ENCODE results near the gene SIRT3. TPM values are rescaled to one million over a fixed set of nuclear protein-coding genes. Genes with fewer than 3 reads are reported as not detected.
"Not testable (repeated sequence)": the region's sequence is repeated elsewhere in the genome, so short reads cannot be mapped to it uniquely, and the experiment has no call there.

The SIRT3 gene
- total RNA-seq, 4 donors from 2014 or later: 12.6 to 18.4 (median 14.2) TPM

DNA sequence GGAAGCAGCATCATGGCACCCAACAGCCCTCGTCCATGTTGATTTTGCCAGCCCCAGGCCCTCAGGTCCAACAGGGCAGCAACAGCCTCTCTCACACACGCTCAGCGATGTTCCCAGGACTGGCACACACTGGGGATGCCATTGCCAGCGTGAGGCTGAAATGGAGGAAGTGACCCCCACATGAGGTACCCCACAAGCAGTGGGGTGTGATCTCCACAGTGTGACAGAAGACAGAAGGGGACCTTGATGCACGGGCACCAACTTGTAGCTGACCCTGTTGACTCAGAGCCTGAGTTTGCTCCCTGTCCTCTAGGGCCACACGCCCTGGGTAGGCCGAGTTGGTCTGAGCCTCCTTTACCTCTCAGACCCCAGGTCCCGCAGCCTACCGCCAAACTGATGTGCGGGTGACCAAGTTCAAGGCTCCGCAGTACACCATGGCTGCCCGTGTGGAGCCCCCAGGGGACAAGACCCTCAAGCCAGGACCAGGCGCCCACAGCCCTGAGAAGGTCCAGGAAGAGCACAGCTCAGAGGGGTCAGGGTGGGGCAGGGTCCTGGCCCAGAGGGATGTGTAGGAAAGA, 37.0 kb downstream of the SIRT3 start:
- WGBS, 2 donors: 80 to 82% methylated on average over 12 to 13 of the region's 13 CpGs
- TF ChIP-seq POLR2A (IDR thresholded peaks at IDR 0.05): no peak
- TF ChIP-seq, protein P1, sequence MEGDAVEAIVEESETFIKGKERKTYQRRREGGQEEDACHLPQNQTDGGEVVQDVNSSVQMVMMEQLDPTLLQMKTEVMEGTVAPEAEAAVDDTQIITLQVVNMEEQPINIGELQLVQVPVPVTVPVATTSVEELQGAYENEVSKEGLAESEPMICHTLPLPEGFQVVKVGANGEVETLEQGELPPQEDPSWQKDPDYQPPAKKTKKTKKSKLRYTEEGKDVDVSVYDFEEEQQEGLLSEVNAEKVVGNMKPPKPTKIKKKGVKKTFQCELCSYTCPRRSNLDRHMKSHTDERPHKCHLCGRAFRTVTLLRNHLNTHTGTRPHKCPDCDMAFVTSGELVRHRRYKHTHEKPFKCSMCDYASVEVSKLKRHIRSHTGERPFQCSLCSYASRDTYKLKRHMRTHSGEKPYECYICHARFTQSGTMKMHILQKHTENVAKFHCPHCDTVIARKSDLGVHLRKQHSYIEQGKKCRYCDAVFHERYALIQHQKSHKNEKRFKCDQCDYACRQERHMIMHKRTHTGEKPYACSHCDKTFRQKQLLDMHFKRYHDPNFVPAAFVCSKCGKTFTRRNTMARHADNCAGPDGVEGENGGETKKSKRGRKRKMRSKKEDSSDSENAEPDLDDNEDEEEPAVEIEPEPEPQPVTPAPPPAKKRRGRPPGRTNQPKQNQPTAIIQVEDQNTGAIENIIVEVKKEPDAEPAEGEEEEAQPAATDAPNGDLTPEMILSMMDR (IDR thresholded peaks at IDR 0.05): no peak
- no peak overlapping the region for H3K4me3 ChIP-seq (ENCODE audit: low read depth, poor library complexity, severe bottlenecking)
- intact Hi-C loops (cut with DNase I; ENCODE audit: low total_unique reads): loop anchor here (5.0 kb wide), 1 partner anchor 173 kb away; no protein-coding TSS in a partner anchor
- peak in 1 of 2 donors; percentile 83 for DNase-seq (ENCODE audit: low spot score in 2 of 2)

DNA sequence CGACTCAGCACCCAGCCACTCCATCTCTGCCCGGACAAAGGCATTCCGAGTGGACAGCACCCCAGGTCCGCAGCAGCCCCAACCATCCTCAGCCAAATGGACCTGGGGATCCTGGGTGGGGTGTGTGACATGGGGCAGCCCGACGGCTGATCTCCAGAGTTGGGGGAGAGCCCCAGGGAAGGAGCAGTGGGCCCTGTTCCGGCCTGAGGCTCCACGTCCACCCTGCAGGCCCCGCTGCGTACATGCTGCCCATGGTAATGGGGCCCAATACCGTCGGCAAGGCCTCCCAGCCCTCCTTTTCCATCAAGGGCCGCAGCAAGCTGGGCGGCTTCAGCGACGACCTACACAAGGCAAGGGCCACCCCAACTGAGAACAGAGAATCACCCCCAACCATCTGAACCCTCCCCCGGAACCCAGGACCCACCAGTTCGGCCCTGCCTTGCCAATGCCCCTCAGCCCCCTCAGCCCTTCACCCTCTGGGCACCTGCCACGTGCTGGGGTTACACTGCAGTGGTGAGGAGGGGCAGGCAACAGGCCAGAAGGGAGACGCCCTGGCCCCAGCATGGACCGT, 37.8 kb downstream of the SIRT3 start:
- intact Hi-C loops (cut with DNase I; ENCODE audit: low total_unique reads): loop anchor here (5.0 kb wide), 1 partner anchor 174 kb away; no protein-coding TSS in a partner anchor
- no peak for TF ChIP-seq POLR2A (IDR thresholded peaks at IDR 0.05)
- TF ChIP-seq, protein P1 (IDR thresholded peaks at IDR 0.05): no peak
- peak; percentile 12 to 80 for DNase-seq (ENCODE audit: low spot score in 2 of 2)
- WGBS, 2 donors: 84 to 91% methylated on average over 21 of the region's 21 CpGs
- no peak overlapping the region for H3K4me3 ChIP-seq (ENCODE audit: low read depth, poor library complexity, severe bottlenecking)

DNA sequence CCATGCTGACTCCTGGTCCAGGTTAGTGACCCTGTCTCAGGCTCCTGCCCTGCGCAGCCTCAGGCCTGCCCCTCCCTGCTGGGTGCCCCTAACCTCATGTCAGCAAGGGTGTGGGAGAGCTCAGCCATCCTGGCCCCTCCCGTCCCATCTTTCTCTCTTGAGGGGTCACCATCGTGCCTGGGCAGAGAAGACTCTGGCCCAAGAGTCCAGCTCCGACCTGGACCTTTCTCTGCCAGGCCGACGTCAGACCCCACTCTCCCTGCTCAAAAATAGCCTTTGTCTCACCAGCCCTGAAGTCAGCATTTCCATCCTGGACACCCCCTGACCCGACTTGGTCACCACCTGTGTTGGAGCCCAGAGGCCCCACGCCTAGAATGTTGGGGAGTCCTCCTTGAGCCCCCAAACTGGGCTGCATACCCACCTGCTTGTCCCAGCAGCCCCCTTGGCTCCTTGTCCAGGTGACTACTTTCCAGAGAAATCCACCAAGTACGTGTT, 38.4 kb downstream of the SIRT3 start:
- peak in 1 of 2 donors; percentile 84 for DNase-seq (ENCODE audit: low spot score in 2 of 2)
- intact Hi-C loops (cut with DNase I; ENCODE audit: low total_unique reads): loop anchor here (5.0 kb wide), 1 partner anchor 175 kb away; no protein-coding TSS in a partner anchor
- TF ChIP-seq, protein P1 (IDR thresholded peaks at IDR 0.05): no peak
- TF ChIP-seq POLR2A (IDR thresholded peaks at IDR 0.05): no peak
- no peak overlapping the region for H3K4me3 ChIP-seq (ENCODE audit: low read depth, poor library complexity, severe bottlenecking)
- 77 to 83% methylated on average over 9 of the region's 9 CpGs for WGBS, 2 donors

DNA sequence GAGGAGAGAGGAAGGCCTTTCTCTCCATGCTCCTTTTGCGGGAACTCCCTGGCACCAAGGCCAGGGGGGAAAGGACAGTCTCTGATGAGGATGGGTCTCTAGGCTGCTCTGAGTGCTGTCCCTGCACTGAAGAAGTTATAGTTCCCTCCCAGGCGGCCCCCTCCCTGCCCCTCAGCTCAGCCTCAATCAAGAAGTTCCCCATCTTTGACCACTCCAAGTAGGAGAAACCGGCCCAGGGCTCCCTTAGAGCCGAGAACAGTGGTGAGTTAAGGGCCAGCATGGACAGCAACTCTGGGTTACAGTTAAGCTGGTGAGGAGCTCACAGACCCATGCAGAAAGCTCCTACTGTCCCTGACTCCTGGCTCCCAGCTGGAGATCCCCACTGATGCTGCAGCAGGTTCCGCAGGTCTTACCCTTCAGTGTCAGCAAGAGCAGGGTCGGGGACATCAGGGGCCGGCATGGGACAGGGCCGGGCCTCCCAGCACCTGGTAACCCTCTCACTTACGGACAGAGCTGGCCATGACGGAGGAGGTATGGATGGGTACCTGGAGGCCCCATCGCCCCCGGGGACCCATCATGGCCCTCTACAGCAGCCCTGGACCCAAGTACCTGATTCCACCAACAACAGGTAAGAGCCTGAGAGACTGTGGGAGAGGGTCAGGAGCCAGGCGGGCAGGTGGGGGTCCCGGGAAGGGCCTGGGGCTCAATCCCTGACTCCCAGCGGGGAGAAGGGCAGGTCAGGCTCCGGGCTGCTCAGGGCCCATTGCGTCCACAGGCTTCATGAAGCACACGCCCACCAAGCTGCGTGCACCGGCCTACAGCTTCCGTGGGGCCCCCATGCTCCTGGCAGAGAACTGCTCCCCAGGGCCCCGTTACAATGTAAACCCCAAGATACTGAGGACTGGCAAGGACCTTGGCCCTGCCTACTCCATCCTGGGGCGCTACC, 39.1 kb downstream of the SIRT3 start:
- TF ChIP-seq POLR2A (IDR thresholded peaks at IDR 0.05): no peak
- TF ChIP-seq, protein P1 (IDR thresholded peaks at IDR 0.05): no peak
- intact Hi-C loops (cut with DNase I; ENCODE audit: low total_unique reads): loop anchor here (5.0 kb wide), 1 partner anchor 175 kb away; no protein-coding TSS in a partner anchor
- WGBS, 2 donors: 79% methylated on average over 15 to 20 of the region's 23 CpGs
- no peak overlapping the region for H3K4me3 ChIP-seq (ENCODE audit: low read depth, poor library complexity, severe bottlenecking)
- DNase-seq (ENCODE audit: low spot score in 2 of 2): peak in 1 of 2 donors; percentile 82

DNA sequence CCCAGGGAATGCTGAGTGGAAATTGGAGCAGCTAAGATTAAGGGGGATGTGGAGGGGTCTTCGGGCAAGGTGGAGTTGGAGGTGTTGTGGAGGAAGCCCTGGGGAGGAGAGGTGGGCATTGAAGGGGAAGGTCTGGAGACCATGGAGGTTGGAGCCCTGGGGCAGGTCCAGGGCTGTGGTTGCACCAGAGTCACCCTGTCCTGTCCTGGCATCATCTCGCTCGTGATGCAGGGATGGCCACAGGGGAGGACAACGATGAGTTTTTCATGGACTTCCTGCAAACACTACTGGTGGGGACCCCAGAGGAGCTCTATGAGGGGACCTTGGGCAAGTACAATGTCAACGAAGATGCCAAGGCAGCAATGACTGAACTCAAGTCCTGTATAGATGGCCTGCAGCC, 42.7 kb downstream of the SIRT3 start:
- peak; percentile 13 to 74 for DNase-seq (ENCODE audit: low spot score in 2 of 2)
- intact Hi-C loops (cut with DNase I; ENCODE audit: low total_unique reads): not testable (repeated sequence)

DNA sequence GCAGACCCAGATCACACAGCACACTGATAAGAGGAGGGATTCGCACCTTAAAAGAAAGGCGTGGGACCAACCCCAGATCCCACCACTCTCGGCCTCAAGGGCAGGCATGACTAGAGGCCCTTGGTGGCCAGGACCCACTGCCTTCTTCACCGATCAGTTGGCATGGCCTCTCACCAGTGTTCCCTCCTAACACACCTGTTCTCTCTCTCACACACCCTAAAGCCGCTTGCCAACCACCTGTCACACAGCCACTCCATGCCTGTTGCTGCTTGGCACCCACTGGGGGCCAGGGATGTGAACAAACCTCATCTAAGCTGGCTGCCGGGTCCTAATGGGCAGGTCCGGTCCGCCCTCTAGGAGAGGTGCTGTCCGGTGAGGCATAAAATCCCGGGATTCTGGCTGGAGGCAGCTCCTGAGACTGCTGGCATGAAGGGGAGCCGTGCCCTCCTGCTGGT, 43.4 kb downstream of the SIRT3 start, which contains the start of gene SCGB1C1:
SCGB1C1 (plus strand) TSS at position 405 of the 455 bp plus-strand sequence; CDS start at position 427, 22 bp downstream.
- intact Hi-C loops (cut with DNase I; ENCODE audit: low total_unique reads); DNase-seq (ENCODE audit: low spot score in 2 of 2); H3K4me3 ChIP-seq (ENCODE audit: low read depth, poor library complexity, severe bottlenecking): not testable (repeated sequence)
- WGBS, 2 donors: no CpG with 5 or more reads among the region's 11 CpGs

More for the DNA sequence above, 42.7 kb downstream of the SIRT3 start:
- WGBS, 2 donors: 67 to 71% methylated on average over 4 to 5 of the region's 5 CpGs
- H3K4me3 ChIP-seq (ENCODE audit: low read depth, poor library complexity, severe bottlenecking): not testable (repeated sequence)

DNA sequence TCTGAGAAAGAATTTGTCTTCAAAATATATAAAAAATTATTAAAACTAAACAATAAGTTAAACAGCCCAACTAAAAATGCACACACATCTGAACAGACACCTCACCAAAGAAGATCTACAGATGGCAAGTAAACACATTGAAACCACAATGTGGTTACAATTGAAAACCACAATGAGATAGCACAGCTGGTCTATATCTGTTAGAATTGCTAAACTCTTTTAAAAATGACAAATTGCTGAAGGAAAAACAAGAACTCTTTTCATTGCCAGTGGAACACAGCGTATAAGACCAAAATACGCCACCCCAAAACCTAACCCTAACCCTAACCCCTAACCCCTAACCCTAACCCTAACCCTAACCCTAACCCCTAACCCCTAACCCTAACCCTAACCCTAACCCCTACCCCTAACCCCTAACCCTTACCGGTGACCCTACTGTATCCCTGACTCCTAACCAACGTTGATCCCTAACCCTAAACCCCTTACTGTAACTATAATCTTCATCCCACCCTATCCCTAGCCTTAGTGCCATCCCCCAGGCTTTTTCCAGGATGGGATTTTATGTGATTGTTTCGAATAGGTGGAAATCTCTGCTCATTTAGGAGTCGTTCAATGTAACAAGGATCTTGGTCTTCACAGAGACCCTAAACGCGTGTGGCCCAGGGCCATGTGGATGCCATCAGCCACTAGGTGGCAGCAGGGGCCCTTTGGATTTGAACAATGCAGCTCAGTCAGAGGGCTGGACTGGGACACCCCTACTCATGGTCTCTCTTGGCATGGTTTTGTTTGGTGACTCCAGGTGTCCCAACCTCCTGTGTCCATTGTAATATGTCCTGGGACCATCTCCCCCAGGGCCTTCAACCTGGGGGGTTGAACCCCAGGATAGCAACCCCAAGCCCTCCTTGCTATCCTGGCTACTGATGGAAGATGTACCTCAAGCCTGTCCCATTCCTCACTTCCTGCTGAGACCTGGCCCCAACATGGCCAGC, 44.4 kb downstream of the SIRT3 start:
- peak in 1 of 2 donors; percentile 49 for DNase-seq (ENCODE audit: low spot score in 2 of 2)
- H3K4me3 ChIP-seq (ENCODE audit: low read depth, poor library complexity, severe bottlenecking); intact Hi-C loops (cut with DNase I; ENCODE audit: low total_unique reads): not testable (repeated sequence)
- 64 to 69% methylated on average over 4 of the region's 8 CpGs for WGBS, 2 donors

DNA sequence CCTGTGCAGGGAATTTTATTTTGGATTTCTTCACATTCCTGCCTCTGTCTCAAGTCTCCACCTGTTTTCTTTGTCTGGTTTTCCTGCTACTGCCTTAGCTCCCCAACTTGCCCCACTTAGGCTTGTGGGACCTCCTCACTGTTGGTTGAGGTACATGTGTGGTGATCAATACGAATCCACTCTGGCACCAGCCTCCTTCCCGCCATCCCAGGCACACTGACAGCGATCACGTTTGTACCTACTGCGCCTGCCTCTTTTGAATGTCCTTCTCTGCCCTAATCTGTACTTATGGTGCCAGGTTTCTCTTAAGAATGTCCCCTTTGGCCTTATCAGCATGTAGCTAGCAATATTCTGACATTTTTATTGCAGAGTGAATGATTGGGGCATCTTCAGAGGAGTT, 45.6 kb downstream of the SIRT3 start:
- peak in 1 of 2 donors; percentile 59 for DNase-seq (ENCODE audit: low spot score in 2 of 2)
- WGBS, 2 donors: 74 to 87% methylated on average over 5 of the region's 5 CpGs

More for the DNA sequence above, 45.6 kb downstream of the SIRT3 start:
- H3K4me3 ChIP-seq (ENCODE audit: low read depth, poor library complexity, severe bottlenecking); intact Hi-C loops (cut with DNase I; ENCODE audit: low total_unique reads): not testable (repeated sequence)
